ENCODE measurements around the gene RMI2.

The RMI2 gene

GRCh38 chr16:11386791-11387546 is 41.7 kb downstream of the RMI2 start:
- no peak for DNase-seq

GRCh38 chr16:11389083-11389482 is 43.8 kb downstream of the RMI2 start:
- DNase-seq = no peak

- DNase-seq = no peak
Measured at GRCh38 chr16:11389631-11390565, 44.6 kb downstream of the RMI2 start.

- no peak for DNase-seq
Measured at GRCh38 chr16:11390573-11391495, 45.6 kb downstream of the RMI2 start.

- DNase-seq = no peak
Measured at GRCh38 chr16:11391576-11391975, 46.3 kb downstream of the RMI2 start.

DNA sequence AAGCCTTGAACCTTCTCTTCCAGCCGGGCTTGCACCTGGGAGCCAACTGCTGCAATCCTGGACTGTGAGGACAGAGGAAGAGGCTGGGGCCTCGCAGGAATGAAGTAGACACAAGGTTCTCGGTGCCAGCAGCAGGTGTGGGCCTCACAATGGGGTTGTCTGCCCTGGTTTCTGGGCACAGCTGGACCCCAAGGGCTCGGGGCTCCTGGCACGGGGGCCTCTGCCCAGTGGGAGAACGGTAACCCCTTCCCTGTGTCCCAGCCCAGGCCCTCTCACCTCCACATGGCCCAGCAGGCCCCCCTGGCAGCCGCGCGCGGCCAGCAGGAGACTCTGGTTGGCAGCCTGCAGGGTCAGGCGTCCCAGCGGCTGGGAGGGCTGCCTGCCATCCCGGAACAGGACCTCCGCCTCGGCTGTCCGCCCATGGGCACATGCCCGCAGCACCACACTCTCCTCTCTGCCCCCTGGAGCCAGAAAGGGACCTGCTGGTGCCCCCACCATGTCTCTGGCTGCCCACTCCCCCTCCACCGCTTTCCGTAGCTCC is 46.9 kb downstream of the RMI2 start:
- DNase-seq = no peak

GRCh38 chr16:11393366-11393765 is 48.1 kb downstream of the RMI2 start:
- DNase-seq = no peak

DNA sequence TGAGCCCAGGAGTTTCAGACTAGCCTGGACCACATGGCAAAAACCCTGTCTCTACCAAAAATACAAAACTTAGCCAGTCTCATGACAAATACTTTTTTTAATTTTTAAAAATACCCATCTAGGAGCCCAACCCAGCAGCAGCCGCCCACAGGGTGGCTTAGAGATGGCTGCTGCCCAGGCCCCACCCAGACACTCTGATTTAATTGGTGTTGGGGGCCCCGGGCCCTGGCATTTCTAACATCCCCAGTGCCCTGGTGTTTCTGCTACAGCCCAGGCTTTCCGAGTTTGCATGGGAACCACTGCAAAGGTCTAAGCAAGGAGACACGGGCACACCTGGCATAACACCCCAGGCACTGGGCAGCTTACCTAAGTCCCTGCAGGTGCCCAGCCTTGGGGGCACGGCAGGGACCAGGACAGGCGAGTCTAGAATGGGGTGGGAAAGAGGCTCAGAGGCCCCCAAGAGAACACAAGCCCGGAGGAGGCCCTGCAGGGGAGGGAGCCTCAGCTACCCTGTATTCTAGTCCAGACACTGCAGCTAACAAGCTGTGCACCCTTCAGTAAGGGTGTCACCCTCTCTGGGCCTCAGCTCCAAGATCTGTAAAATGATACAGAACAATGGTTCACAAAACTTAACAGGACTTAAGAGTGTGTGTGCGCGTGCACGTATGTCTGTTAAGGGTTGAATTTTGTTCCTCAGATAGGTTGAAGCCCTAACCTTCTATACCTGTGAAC is 48.8 kb downstream of the RMI2 start:
- no peak for DNase-seq

- DNase-seq = no peak
Measured at GRCh38 chr16:11394593-11394960, 49.3 kb downstream of the RMI2 start.

- DNase-seq = no peak
Measured at GRCh38 chr16:11395008-11395948, 50.0 kb downstream of the RMI2 start.

- DNase-seq = no peak
Measured at GRCh38 chr16:11395949-11396240, 50.6 kb downstream of the RMI2 start.

GRCh38 chr16:11396241-11397048 is 51.2 kb downstream of the RMI2 start:
- DNase-seq = peak; percentile 69

GRCh38 chr16:11398136-11398535 is 52.9 kb downstream of the RMI2 start:
- no peak for DNase-seq

DNA sequence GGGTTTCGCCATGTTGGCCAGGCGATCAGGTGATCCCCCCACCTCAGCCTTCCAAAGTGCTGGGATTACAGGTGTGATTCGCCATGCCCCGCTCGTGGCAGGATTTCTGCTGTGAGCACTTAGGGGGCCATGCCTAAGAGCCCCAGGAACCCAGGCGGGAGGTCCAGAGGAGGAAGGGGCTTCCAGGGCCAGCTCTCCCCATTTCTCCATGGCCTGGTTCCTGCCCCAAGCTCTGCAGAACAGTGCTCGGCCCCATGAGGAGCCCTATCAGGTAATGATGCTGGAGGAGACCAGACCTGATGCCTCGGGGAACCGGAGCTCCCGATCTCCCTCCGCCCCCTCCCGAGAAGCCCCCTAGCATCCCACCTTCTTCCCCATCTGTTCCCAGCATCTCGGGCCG is 53.6 kb downstream of the RMI2 start:
- no peak for DNase-seq

DNA sequence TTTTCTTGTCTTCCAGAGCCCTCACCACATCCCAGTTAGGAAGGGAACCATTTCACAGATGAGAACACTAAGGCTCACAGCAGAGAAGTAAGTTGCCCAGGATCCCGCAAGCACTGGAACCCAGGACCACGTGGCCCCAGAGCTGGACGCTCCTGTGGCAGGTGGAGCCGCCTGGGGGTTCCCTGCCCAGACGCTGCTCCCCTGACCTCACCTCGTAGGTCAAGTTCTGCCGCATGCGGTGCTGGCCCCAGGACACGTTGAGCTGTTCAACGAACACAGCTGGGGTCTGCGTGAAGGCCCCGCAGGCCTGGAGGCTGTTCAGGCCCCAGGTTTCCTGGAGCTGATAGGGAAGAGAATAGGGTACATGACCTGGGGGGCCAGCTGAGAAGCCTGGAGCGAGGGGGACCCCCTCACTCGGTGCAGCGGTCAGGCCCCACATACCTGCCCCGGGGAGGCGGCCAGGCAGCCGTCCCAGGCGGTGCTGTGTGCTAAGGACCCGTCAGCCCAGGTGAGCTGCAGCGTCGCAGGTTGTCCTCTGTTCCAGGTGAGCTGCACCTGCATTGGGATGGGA is 54.1 kb downstream of the RMI2 start:
- DNase-seq = no peak

- no peak for DNase-seq
Measured at GRCh38 chr16:11400076-11400475, 54.8 kb downstream of the RMI2 start.

Data from stimulated activated CD4-positive, alpha-beta T cell treated with anti-CD3 and anti-CD28 coated beads, Interleukin-4, amount 100 ng/mL, for 1 hour (primary cell).